Measurements from ENCODE around the gene ROBO3. TPM values are rescaled to one million over a fixed set of nuclear protein-coding genes. Genes with fewer than 3 reads are reported as not detected.
A peak's percentile ranks its signal among the peaks of the same experiment; 100 is the strongest.

The ROBO3 gene
- total RNA-seq, 5 donors from 2014 or later (not counting 1 experiment from before 2014, with no cell fraction given): 10.2 to 24.7 (median 17.7) TPM

DNA sequence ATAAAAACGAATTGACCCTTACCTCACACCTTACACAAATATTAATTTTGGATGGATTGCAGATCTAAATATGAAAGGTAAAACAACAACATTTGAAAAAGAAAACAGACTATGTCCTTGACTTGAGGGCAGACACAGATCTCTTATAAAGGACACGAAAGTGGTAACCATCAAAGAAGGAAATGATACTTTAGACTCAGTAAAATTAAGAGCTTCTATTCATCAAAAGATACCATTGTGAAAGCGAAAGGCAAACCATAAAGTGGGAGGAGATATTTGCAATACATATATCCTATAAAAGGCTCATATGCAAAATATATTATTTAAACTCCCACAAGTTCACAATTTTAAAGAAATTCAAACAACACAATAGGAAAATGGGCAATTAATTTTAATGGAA, 65.6 kb downstream of the ROBO3 start:
- H3K27me3 ChIP-seq (replicated peaks in 1 of 2; ENCODE audit: control insufficient read depth in 2 of 2, extremely low read depth in 1 of 2, insufficient read depth in 2 of 2, low read length in 1 of 2): peaks cover 0 to 5% of the 10 kb centered on the region in 2 experiments
- no peaks in the 10 kb centered on the region for H3K9me3 ChIP-seq
- POLR2A ChIA-PET: no interaction called here
- Mint-ChIP-seq H3K27ac (peak overlapping the region; percentile 71 to 73), H3K36me3 (no peaks in the 10 kb centered on the region), H3K4me1 (peaks cover 9 to 10% (median 9%) of the 10 kb centered on the region in 3 donors), H3K9me3 (no peaks in the 10 kb centered on the region), H3K4me3 (no peak overlapping the region), H3K27me3 (peaks cover 1% of the 10 kb centered on the region in 2 donors)
- CTCF ChIA-PET: no interaction called here
- no peaks in the 10 kb centered on the region for H3K4me1 ChIP-seq (ENCODE audit: control insufficient read depth in 1 of 2, extremely low read depth in 1 of 2, insufficient read depth in 2 of 2, low read length in 2 of 2)
- ATAC-seq (replicated peaks in 1 of 4) (peak in 3 of 4 experiments; percentile 38 to 50 (median 47)), DNase-seq (no peak)
- H3K27ac ChIP-seq (ENCODE audit: low read length): no peak overlapping the region
- H3K36me3 ChIP-seq (ENCODE audit: control insufficient read depth in 2 of 2, extremely low read depth in 1 of 2, insufficient read depth in 1 of 2, low read length in 1 of 2): no peaks in the 10 kb centered on the region
- H3K4me3 ChIP-seq (ENCODE audit: control insufficient read depth in 1 of 2, extremely low read depth in 1 of 2, low read length in 1 of 2): no peak overlapping the region
- WGBS (ENCODE audit: insufficient coverage): no CpG with 5 or more reads among the region's 3 CpGs

Other genes with a start within 250 kb of the ROBO3 start
- 10 to 100 TPM; 55.5 to 74.8 (median 72.0) TPM for gene TBRG1, start 242.6 kb upstream of the ROBO3 start, total RNA-seq
- 1 to 10 TPM; 3.7 to 9.7 (median 6.2) TPM for gene SIAE, start 191.7 kb upstream of the ROBO3 start, total RNA-seq
- gene SPA17, start 191.5 kb upstream of the ROBO3 start, total RNA-seq: under 1 TPM; 0.28 to 0.92 (median 0.59) TPM
- gene NRGN, start 125.5 kb upstream of the ROBO3 start, total RNA-seq: 10 to 100 TPM in 1 of 5 donors, 1 to 10 TPM in 1, under 1 TPM in 3; 0.26 to 11.0 (median 0.89) TPM
- gene VSIG2, start 113.2 kb upstream of the ROBO3 start, total RNA-seq: 1 to 10 TPM in 2 of 5 donors, under 1 TPM in 3; 0.66 to 1.6 (median 0.98) TPM
- 1 to 10 TPM; 1.2 to 3.5 (median 2.5) TPM for gene ESAM, start 103.1 kb upstream of the ROBO3 start, total RNA-seq
- gene MSANTD2, start 65.0 kb upstream of the ROBO3 start, total RNA-seq: 10 to 100 TPM; 10.1 to 25.2 (median 19.9) TPM
- under 1 TPM in 3 of 5 donors, not detected in 2; 0.41 to 0.59 (median 0.50) TPM for gene ROBO4, start 32.4 kb downstream of the ROBO3 start, total RNA-seq
- not detected for gene HEPN1, start 53.8 kb downstream of the ROBO3 start, total RNA-seq
- not detected for gene HEPACAM, start 70.6 kb downstream of the ROBO3 start, total RNA-seq
- 1 to 10 TPM; 1.4 to 3.4 (median 2.1) TPM for gene CCDC15, start 88.8 kb downstream of the ROBO3 start, total RNA-seq
- 1 to 10 TPM in 3 of 5 donors, under 1 TPM in 2; 0.14 to 1.5 (median 1.1) TPM for gene SLC37A2, start 197.9 kb downstream of the ROBO3 start, total RNA-seq
- 10 to 100 TPM; 10.3 to 18.9 (median 14.8) TPM for gene TMEM218, start 246.2 kb downstream of the ROBO3 start, total RNA-seq

All from T-cell (primary cell).